GM18519 (cell line): ENCODE measurements around the gene C1orf35.

ENCODE experiments used
- ATAC-seq: cut with Tn5 transposase; IDR thresholded peaks from one replicate; pipeline ENCODE4 v1.9.1; 2021; ENCODE audit warnings: mild to moderate bottlenecking, moderate library complexity; ENCODE audit not compliant: unreplicated experiment, low FRiP score

C1orf35 gene

DNA sequence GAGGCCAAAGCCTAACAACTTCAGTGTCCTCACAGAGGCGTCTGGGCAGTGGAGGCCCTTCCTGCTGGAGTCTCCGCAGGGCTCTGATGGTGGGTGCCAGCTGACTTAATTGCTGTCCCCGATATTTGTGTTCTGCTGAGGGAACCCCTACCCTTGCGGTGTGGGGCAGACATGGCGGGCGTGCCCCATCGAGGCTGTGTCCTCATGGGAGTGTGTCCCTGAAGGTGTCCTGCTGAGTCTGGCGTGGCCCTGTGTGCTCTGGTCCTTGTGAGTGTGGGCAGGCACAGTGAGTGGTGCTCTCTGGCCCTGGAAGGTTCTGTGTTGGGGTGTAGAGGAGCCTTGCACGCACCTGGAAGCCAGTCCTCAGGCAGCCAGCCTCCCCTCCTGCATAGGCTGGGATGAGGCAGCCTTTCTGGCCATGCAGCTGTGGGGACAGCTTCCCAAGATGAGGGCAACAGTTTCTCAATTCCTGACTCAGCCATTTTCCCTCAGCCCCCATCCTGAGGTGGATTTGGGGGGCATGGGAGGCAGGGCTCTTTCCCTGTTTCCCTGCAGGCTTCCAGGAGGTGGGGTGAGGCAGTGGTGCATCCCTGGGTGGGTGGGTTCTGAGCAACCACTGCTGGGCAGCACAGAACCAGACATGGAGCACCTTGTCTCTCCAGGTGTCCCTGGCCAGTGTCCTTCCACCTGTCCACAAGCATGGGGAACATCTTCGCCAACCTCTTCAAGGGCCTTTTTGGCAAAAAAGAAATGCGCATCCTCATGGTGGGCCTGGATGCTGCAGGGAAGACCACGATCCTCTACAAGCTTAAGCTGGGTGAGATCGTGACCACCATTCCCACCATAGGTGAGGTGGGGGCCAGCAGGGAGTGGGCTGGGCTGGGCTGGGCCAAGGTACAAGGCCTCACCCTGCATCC lies 6.5 kb downstream of the C1orf35 start:
- ATAC-seq = no peak

DNA sequence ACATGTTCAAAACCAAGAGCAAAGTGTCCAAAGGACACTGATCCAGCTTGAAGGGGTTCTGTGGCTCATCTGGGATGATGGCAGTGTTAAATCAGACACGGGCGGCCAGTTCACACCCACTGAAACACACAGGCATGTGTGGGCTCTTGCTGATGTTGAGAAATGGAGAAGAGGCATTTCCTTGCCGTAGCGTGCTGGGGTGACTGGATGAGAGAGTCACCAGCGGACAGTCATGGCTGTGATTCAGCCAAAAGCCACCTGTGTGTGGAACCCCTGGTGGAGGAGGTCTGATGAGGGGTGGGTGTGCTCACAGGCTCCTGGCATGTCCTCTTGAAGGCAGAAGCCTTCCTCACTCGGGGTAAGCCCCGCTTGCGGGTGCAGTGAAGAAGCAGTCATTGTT lies 7.2 kb downstream of the C1orf35 start:
- ATAC-seq = no peak

DNA sequence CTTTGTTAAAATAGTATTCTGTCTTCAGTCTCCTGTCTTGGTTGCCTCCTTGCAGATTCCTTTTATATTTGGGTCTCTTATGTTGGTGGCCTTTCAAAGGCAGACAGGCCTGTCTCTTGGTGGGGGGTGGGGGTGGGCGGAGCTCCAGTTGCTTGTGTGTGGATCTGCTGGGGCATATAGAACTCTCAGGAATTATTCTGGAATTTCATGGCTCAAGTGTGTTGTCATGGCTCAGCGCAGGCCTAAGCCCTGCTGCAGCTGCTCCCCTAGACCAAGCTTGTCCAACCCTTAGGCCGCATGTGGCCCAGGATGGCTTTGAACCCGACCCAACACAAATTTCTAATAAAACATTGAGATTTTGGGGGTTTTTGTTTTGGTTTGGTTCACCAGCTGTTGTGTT lies 8.0 kb downstream of the C1orf35 start:
- no peak for ATAC-seq

DNA sequence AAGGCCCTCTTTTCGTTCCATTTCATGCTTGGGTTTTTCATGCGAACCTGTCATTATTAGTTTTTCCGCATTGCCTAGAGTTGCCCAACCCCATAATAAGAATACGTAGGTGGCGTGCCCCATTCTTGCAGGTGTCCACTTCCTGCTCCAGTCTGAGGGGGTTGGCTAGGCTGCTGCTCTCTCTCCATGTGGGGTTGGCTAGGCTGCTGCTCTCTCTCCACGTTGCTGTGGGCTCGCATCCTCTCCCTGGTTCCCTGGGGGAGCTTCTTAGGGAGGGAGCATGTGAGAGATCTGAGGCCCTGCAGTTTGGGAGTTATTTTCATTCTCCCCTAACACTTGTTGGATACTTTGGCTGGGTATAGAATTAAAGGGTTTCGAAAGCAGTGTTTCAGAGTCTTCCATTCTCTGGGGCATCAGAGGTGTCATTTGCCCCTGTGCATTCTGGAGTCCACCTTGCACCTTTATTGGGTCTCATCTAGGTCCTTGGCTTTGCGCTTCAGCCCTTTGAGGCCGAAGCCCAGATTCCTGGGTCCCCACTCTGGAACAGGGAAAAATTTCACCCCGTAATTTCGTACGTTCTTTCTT lies 8.6 kb downstream of the C1orf35 start:
- ATAC-seq = no peak

DNA sequence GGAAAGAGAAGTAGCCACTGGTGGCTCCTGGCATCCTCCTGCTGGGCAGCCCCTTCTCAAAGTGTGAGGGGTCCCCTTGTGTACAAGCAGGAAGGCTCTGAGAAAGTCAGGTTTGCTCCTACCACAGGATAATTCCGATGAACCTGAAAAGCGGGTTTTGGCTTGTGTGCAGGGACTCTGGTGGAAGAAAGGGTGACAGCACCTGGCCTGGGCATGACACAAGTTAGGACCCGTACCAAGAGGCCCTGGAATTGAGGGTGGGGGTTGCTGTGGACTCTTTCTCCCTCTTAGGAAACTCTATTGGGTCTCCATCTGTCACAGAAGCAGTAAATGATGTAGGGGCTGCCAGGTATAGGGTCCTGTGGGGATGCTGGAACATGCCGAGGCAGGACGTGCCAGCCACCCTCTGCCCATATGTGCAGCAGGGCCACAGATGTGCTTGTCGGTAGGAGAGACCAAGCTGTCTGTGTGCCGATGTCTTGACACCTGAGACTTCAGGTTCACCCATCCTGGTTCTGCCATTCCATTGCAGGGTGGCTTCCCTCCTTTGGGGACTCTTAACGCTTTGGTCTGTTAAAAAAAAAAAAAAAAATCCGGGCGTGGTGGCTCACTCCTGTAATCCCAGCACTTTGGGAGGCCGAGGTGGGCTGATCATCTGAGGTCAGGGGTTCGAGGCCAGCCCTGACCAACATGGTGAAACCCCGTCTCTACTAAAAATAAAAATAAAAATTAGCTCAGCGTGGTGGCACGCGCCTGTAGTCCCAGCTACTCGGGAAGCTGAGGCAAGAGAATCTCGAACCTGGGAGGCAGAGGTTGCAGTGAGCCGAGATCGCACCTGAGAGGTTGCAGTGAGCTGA lies 9.8 kb downstream of the C1orf35 start:
- ATAC-seq = no peak

DNA sequence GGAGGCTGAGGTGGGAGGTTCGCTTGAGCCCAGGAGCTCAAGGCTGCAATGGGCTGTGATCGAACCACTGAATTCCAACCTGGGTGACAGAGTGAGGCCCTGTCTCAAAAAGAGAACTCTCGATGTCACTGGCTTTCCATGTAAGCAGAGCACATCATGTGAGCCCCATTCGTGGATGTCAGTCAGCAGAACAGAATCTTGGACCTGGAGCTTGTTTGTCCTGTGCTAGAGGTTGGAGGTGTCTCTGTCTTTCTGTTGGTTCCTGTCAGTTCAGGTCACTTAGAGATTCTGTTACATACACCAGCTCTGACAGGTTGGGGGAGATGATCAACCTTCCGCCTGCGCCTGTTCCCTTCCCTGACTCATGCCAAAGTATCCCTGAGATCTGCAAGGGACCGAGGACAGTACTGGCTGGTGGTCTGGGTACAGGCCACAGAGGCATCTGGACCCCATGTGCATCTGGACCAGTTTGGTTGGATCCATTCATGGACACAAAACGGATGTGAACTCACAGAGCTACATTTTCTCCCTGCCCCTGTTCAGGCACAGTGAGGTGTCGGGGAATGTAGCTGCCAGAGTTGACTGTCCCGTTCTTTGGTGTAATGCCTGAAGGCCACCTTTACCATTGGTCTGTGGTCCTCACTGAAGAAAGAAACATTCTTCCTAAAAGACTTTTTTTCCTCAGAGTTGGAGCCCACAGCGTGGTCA lies 10.6 kb downstream of the C1orf35 start:
- ATAC-seq = no peak

DNA sequence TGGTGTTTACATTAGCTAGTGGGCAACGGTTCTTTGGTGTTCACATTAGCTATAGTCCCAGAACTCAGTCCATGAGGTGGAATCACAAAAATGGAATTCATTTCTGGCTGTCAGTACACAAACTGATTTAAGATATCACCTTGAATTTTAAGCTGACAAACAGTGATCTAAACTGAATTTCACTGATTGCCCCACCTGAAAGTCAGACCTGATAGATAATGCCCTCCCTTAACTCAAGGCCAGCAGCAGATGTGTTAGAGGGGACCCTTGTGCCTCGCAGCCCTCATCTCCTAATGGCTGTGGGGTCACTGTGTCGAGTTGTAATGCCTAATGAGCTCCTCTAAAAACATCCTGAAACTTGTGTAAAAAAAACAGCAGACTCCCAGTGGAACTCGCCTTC lies 12.0 kb downstream of the C1orf35 start:
- ATAC-seq = no peak

DNA sequence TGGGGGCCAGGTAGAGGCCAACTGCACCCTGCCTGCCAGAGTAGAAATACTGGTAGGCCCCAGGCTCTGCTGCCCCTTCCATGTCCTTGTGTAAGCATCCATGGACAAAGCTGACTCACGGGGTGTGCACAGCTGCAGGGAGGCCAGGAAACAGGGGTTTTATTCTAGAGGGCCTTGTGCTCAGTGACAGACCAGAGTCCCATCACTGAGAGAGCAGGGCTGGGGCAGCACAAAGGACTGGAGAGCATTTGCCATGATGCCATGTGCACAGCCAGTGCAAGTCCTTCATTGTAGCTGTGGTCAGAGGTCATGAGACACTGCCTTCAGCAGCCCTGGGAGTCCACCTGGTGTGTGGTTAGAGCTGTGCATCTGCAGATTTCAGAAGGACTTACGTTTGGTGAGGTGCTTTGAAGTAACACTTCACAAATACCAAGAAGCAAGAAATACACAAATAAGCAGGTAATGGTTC lies 12.5 kb downstream of the C1orf35 start:
- ATAC-seq = no peak

DNA sequence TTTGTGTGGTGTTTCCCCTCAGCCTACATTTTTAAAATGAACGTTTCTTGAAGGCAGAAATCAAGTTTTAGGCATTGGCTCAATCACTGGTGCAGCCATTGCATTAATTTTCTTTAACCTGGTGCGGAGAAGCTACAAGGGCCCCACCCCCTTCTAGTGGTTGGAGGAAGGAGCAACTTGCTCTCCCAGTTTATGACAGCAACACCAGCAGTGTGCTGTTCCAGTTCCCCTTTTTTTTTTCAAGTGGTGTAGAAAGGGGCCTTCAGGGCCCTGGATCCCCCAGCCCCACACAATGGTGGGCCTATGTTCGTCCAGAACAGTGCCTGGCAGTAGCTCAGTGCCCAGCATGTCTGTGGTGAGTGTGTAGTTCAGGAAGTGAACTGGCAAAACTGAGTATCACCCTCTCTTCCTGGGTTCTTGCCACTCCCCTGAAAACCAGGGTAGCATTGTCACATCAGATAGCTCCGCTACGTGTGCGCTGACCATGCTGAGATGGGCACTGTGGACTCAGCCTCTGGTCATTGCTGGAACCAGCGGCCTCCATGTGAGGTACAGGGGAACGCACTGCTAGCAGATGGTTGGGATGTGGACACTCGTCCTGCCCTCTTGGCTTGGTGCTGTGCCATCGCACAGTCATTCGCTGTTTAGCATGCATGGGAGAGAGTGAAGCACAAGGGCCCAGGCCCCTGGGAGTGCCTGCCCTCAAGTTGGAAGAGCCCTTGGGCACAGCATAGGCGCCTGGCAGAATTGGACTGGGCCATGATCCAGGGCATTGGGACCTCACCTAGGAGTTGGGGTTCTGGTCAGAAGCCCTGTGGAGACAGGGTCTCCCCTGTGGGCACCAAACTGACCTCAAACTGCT lies 13.4 kb downstream of the C1orf35 start:
- no peak for ATAC-seq

DNA sequence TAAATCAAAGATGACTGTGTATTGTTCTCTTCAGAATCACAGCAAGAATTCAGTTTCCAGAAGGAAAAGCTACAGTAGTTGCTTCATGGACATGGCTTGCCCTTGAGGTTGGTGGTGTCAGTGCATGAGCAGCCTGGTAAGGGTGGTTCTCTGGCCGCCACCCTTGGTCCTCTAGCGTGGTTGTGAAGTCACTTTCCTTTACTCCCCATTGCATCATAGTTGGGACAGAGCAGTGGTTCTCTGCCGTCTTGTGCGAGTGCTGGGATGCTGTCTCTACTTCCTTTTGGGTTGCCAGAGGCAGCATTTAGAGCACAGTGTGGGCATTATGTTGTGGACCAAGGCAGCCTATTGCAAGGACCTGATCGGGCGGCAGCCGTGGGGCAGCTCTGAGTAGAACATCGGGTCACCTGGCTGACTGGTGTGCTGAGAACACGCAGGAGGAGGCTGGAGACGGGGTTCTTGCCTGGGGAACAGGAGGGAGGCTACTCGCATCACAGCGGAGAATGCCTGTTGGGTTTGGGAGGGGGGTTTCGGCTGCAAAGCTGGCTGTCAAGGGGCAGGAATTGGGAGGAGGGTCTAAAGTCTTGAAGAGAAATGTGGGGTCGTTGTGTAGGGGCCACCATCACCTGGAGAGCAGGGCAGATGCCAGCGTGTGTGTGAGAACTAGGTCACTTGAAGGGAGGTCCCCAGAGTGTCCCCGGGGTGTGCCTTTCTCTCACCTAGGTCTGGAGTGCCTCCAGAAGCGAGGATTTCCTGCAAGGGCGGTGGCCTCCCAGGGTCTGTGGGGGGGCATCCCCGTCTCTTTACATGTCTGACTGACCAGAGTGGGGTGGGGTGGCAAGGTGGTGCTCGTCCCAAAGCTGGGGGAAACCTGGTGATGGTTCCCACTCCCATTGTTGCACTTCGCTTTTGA lies 14.3 kb downstream of the C1orf35 start:
- ATAC-seq = no peak

DNA sequence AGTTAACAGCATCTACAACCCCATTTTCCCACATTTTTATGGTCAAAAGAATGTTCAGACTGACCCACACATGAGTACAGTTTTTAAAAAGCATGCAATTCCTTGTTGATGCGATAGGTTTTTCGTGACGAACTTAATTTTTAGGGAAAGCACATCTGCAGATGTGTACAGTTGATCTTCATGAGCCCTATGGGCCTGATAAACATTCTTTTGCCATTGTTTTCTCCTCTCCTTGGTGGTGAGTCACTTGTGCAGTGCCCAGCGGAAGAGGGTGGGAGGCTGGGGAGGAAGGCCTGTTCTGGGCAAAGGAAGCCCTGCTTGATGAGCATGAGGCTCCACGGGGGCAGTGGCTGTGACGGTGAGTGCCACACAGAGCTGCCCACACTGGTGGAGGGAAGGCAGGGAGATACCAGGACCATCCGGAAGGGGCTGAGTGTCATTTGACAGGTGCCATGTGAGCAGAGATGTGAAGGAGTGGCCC lies 15.3 kb downstream of the C1orf35 start:
- ATAC-seq = no peak

DNA sequence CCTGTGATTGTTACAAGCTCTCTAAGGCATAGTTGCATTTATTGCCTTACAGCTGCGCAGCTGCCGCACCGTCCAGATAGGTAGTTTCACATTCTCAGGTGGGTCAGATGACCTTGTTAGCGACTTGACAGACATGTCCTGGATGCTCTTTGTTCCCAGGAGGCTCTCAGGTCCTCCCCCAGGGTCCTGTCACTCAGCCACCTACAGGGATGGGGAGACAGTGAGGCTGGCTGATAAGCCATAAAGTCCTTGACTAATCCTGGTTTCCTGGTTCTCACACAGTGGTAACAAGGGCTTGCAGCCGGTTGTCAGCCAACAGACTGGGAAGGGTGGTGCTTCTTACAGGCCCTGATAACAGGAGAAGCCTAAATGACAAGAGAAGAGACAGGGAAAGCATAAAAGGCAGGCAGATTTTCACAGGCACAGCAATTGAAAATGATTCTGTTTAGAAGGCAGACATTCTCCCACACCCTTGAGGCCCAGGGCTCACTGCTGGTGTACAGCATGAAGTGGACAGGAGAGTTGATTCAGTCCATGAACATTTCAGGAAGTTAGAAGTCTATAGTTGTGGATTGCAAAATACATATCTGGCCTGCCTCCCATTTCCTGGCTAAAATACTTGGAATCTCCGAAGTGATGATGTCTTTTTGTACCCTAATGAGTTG lies 17.7 kb downstream of the C1orf35 start:
- no peak for ATAC-seq

DNA sequence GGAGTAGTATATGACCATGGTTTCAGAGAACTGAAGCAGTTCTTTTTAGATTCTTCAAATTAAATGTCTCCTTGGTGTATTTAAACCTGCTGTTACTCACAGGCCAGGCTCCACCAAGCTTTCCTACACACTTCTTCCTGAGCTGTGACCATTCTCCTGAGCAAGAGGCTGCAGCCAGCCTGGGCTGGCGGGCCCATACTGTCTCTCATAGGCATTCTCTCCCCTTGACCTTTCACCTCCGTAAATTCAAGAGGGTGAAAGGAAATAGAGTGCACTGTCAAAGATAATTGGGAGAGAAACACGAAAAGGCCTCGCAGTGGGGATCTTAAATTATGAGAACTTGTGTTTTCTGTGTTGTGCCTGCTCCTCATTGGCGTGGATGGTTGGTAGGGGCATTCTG lies 18.3 kb downstream of the C1orf35 start:
- ATAC-seq = no peak

DNA sequence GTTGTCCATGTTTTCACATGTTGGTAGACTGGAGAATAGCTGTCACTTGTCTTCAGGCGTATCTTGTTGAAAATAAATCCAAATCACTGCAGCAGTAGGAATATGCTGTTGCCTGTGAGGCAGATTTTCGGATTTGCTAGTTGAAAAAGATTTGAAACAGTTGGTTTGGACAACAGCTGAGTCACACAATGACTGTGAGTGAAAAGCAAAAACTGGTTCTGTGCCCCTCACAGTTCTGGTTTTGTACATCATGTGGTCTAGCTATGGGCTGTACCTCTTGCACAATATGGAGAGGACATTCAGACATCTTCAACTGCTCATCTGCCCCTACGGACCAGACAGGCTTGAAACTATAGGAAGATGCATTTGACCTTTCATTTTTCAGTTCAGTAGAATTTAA lies 18.8 kb downstream of the C1orf35 start:
- ATAC-seq = no peak

DNA sequence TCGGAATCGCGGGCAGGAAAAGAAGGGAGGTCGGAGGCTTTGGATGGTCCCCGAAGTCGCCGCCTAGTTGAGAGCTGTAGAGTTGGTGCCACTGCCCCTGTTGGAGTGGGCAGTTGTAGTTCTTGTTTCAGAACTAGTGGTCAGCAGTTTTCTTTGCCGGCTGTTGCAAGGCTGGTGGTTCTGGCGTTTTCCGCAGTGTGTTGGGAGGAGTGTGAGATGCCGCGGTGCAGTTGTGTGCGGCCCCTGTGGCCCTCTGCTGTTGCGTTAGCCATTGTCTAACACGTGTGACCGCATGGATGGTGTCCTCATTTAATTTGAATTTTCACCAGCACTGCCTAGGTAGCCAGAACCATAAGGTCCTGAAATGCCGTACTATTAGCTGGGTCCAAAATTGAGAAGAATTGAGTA lies 19.2 kb downstream of the C1orf35 start:
- no peak for ATAC-seq

DNA sequence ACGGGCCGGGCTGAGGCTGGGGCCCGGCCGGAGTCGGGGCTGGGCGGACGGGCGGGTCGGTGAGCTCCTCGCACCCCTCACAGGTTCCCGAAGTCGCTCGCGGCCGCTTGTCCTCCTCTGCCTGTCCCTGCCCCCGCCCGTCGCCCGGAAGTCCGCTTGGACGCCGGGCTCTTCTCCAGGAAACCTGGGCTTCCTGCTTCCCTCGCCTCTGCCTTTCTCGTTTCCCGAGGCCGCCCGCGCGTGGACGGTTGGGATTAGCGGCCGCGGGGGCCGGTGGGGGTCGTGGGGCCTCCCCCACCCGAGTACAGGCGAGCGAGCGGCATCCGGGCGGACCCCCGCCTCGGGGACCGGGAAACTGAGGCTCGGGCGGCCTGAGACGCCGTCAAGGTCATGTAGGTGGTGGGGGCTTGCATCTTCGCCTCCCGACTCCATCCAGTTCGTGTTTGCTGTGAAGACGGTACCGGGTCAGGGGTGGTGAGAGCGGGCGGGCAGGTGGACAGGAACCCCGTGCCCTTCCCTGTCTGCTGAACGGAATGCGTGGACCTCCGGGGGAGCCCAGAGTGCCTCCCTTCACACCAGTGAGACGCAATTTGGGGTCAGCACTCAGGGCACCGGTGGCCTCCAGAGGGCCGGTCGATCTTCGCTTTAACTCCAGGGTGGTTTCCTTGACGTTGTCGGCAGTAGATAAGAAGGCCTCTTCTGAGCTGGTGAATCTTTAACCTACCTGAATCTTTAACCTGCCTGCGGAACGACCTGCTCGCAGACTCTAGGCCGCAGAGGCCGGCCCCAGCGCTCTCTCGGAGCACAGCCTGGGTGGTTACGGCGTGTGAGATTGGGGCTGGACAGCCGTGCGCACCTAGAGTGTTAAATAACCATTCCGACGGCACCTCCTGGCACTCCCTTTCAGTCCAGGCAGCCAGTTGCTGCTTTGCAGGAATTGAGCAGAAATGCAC lies 19.9 kb downstream of the C1orf35 start:
- peak; percentile 5 for ATAC-seq
